Measurements from ENCODE around the gene PCGF2.

- TF ChIP-seq EZH2phosphoT487 (IDR thresholded peaks at IDR 0.05; ENCODE audit: low read length), result no peak
- no peak for TF ChIP-seq CTCF (IDR thresholded peaks at IDR 0.05; ENCODE audit: low read length)
Measured at GRCh38 chr17:38779965-38780752, 32.0 kb upstream of the PCGF2 start.
